HS-5 (cell line): ENCODE results near the gene ZBTB48.
"Not testable (repeated sequence)": the region's sequence is repeated elsewhere in the genome, so short reads cannot be mapped to it uniquely, and the experiment has no call there.

ENCODE experiments used
- DNase-seq: peaks from one replicate; pipeline ENCODE4 v3.0.0-alpha.2; 2012; ENCODE audit warnings: low read depth

The ZBTB48 gene

DNA sequence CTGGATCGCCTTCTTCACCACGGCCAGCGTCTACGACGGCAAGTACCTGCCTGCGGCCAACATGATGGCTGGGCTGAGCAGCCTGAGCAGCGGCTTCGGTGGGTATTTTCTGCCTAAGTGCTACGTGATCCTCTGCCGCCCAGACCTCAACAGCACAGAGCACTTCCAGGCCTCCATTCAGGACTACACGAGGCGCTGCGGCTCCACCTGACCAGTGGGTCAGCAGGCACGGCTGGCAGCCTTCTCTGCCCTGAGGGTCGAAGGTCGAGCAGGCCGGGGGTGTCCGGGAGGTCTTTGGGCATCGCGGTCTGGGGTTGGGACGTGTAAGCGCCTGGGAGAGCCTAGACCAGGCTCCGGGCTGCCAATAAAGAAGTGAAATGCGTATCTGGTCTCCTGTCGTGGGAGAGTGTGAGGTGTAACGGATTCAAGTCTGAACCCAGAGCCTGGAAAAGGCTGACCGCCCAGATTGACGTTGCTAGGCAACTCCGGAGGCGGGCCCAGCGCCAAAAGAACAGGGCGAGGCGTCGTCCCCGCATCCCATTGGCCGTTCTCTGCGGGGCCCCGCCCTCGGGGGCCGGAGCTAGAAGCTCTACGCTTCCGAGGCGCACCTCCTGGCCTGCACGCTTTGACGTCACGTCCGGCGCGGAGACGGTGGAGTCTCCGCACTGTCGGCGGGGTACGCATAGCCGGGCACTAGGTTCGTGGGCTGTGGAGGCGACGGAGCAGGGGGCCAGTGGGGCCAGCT, at the start of gene ZBTB48:
TSS of gene ZBTB48 (plus strand) at position 621 of the 745 bp plus-strand sequence. CDS start 616 bp downstream, outside the sequence.
- peak; percentile 87 for DNase-seq

DNA sequence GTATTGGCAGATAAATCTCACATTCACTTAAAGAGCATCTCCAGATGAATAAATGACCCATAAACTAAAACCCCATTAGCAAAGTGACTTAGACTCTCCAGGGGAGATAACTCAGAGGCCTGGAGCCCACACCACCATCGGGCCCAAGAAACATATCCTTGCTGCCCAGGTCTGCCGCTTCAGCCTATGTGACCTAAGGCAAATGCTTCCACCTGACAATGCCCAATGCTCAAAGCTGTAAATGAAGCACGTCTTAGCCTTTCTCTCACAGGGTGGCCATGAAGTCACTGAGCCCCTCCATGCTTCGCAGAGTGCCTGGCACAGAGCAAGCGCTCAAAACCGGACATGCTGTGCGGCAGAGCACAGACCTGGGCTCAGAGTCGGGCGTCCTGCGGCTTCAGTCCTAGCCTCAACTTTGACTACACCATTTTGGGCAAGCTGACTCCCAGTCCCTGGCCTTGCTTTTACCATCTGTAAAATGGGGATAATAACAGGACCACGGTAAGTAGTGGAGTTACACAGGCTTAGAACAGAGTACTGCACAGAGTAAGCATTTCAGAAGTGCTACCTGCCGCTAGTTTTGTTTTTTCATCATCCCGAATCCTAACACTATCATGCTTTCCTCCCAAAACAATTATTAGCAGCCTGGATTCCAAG, 49.2 kb upstream of the ZBTB48 start:
- no peak for DNase-seq

DNA sequence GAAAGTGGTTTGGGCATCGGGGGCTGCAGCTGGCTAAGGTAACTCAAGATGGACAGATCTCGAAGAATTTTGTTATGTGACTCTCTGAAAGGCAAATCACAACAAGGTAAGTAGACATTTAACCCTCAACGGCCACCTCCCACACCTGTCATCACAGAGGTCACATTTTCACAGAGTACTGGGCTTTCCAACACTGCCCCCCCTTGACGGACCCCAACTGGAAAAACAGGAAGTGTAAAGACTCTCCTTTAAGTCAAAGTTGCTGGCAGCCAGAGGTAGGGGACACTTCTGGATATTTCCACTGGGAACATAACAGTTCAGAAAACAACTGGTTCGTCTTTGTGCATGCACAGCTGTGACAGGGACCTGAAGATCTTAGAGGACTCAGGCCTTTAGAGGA, 47.8 kb upstream of the ZBTB48 start:
- no peak for DNase-seq

DNA sequence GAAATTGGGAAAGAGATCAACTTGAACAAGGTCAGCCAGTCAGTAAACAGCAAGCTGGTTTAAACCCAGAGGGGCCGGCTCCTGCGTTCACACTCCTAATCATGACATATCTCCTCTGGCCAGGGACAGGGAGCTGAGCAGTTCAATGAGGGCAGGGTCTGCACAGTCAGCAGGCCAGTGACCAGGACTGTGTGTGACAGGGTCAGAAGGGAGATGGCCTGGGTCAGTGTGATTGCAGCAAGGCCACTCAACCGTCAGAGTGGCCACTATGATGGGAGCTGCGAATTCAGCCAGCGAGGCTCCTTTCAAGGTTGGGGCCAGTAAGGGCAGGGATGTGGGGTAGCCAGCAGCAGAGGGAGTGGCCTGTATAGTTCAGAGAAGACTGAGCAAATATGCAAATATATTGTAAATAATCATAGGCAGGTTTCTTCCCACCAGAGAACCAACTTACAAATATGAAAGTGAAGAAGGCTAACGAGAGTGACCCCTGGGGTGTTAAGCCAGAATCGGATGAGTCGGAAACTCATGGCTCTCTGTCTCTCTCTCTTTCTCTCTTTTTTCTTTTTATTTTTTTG, 45.5 kb upstream of the ZBTB48 start:
- no peak for DNase-seq

DNA sequence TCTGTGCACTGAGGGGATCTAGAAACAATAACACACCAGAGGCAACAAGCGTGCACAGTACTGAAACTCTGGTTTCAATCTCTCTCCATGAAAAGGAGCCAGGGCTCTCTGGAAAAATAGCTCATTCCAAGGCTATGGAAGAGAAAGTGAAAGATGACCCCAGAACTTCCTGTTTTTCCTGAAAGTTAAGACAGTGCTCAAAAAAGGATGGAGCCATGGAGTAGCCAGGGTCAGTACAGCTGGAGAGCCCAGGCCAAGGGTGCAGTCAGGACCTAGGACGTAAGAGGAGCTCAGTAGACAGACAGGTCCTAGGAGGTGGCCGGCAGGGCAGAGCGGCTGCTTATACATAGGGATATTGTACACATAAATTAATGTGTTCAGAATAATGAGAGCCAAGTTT, 44.6 kb upstream of the ZBTB48 start:
- DNase-seq = no peak

DNA sequence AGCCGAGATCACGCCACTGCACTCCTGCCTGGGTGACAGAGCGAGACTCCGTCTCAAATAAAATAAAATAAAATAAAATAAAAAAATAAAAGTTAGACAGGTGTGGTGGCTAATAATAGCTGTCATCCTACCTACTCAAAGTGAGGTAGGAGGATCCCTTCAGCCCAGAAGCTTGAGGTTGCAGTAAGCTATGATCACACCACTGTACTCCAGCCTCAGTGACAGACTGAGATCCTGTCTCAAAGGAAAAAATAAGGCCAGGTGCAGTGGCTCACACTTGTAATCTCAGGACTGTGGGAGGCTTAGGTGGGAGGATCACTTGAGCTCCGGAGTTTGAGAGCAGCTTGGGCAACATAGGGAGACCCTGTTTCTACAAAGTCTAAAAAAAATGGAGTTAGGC, 43.5 kb upstream of the ZBTB48 start:
- DNase-seq = no peak

DNA sequence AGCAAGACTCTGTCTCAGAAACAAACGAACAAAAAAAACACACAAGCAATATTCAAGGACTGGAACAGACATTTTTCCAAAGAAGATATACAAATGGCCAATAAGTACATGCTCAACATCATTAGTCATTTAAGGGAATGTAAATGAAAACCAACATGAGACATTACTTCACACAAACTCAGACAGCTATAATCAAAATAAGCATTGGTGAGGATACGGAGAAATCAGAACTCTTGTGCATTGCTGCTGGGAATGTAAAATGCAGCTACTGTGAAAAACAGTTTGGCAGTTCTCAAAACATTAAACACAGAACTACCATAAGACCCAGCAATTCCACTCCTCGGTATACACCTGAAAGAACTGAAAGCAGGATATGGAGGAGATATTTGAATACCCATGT, 40.8 kb upstream of the ZBTB48 start:
- DNase-seq = no peak

DNA sequence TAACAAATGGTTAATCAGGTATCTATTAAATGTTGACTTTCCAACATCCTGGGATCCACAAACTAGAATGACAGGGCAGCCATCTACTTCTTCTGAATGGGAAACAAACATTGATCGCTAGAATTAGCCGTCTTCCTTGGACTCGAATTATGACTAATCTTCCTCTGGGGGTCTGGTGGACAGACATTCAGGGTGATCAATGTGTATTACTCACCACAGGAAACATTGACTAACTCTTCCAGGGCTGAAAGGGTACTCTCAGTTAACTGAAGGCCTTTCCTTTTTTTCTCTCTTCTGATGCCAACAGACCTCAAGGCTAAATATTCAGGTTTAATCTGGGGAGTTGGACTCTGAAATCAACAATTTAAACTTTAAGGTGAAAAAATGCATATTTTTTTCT, 35.0 kb upstream of the ZBTB48 start:
- peak; percentile 76 for DNase-seq

DNA sequence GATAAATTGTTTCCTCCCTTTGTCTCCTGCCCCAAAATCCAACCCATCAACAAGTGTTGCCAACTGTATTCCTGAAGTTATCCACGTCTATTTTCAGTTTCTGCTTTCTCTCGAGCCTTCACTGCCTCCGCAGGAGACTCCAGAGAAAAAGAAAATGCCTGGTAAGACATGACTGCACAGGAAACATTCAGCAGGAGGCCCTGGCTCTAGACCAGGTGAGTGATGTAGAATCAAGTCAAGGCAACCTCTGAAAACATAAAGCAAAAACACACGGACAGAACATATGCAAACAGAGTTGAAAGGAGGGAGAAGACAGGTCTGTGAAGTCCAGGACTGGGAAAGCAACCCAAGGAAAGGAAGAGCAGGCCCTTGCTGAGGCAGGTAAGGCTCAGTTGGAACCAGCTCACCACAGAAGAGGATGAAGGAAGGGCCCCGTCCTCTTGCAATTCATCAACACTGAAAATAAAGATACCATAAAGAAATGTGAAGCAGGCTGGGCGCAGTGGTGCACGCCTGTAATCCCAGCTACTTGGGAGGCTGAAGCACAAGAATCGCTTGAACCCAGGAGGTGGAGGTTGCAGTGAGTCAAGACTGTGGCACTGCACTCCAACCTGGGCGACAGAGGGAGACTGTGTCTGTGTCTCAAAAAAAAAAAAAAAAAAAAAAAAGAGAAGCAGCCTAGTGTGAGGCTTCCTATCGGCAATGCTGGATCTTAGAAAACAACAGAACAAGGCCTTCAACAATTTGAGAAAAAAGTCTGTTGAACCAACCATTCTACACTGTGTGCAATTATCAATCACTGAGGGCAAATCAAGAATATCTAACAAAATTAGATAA, 34.3 kb upstream of the ZBTB48 start:
- no peak for DNase-seq

DNA sequence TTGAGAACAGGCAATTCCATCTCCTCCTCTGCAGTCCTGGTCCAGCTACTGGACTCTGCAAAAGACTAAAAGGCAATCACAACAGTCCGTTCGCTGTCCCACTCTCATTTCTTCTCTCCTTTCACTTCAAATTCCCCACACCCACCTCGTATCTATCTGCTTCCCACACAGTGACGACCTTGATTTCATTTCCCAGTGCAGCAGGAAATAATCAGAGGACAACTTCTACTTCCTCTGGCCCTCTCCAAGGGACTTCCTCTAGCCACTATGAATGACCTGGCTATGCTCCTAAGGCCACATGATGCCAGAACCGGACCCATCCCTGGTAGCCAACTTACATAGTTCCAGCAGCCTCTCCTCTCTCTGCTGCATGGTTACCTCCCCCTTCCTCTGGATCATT, 33.5 kb upstream of the ZBTB48 start:
- no peak for DNase-seq

DNA sequence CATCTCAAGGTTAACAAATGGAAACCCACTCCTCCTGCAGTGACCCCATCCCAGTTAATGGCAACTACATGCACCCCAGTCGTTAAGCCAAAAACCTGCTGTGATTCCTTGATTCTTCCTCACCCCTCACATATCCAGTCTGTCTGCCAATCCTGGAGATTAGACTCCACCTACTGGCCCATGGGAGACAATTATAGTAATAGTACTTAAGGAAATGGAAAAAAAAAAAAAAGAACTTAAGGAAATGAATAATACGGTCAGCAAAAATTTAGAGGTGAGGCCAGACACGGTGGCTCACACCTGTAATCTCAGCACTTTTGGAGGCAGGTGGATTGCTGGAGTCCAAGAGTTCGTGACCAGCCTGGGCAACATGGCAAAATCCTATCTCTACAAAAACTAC, 32.5 kb upstream of the ZBTB48 start:
- DNase-seq = no peak

DNA sequence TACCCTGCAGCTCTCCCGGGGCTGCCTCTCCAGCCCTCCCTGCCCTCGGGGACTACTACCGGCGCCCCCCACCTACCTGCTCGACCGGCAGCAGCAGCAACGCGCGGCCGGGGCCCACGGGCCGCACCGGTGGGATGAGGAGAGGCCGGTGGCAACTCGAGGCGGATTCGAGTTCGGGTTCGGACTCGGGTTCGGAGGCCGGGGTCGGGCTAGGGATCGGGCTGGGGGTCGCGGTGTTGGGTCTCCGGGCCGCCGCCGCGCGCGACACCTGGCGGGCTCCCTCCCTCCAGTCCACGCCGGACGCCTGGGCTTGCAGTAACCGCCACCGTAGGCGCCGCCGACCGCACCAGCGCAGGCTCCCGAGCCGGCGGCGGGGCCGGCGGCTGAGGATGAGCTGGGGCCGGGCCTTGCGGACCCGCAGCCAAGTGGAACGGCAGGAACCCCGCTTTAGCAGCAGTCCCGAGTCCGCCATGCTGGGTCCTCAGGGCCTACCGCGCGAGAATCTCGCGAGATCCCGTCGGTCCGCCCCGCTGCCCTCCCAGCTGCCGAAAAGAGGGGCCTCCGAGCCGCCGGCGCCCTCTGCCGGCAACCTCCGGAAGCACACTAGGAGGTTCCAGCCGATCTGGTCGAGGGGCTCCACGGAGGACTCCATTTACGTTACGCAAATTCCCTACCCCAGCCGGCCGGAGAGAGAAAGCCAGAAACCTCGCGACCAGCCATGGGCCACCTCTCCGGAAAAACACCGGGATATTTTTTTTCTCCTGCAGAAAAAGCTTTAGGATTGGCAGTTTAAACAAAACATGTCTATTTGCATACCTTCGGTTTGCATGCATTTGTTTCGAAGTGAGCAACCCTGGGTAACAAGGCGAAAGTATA, 25.5 kb upstream of the ZBTB48 start, which contains the start of gene NOL9:
TSS of gene NOL9 (minus strand) at position 483 of the 876 bp plus-strand sequence. CDS start at position 472, 11 bp downstream.
- peak; percentile 55 for DNase-seq

DNA sequence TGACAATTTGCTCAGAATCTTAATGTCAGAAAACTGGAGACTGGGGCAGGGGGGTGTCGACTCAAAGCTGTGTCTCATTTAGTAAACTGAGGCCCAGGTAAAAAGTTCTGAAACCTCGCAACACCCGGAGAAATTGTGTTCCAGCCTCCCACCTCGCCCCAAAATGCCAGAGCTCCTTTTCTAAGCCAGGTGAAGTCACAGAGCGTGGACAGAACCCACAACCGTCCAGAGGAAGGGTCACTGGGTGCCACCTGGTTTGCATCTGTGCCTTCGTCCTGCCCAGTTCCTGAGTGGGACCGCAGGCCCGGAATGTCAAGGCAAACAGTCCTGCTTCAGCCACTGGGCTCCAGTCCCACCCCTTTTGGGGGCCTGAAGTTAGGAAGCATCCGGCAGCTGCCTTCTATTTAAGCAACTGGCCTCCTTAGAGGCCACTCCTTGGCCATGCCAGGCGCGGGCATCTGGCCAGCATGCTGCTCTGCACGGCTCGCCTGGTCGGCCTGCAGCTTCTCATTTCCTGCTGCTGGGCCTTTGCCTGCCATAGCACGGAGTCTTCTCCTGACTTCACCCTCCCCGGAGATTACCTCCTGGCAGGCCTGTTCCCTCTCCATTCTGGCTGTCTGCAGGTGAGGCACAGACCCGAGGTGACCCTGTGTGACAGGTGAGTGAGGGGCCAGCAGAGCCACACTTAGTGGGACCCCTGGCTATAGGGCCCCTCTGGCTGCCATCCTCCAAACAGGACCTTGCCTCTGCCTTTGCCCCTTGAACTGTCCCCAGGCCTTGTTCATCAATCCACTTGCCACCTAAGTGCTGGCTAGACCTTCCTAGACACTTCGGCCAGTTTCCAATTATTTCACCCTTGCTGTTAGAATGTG, 24.7 kb upstream of the ZBTB48 start, which contains the start of gene TAS1R1:
TSS of gene TAS1R1 (plus strand) at position 401 of the 872 bp plus-strand sequence. CDS start at position 468, 67 bp downstream.
- DNase-seq = no peak

DNA sequence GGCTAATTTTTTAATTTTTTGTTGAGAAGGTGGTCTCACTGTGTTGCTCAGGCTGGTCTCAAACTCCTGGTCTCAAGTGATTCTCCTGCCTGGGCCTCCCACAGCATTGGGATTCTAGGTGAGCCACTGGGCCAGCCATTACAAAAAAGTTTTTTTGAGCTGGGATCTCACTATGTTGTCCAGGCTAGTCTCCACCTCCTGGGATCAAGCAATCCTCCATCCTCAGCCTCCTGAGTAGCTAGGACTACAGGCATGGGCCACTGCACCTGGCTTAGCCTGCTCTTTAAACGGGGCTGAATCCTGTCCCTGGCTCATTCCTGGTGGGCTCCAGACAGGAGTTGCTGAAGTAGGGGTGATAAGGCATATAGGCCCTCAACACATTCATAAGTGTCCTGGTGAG, 22.2 kb upstream of the ZBTB48 start:
- DNase-seq = no peak

DNA sequence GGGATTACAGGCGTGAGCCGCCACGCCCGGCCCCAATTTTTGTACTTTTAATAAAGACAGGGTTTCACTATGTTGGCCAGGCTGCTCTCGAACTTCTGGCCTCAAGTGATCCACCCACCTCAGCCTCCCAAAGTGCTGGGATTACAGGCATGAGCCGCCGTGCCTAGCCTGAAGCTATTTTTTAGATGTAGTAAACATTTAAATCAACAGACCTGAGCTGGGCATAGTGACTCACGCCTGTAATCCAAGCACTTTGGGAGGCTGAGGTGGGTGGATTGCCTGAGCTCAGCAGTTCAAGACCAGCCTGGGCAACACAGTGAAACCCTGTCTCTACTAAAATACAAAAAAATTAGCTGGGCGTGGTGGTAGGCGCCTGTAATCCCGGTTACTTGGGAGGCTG, 20.6 kb upstream of the ZBTB48 start:
- not testable (repeated sequence) for DNase-seq

DNA sequence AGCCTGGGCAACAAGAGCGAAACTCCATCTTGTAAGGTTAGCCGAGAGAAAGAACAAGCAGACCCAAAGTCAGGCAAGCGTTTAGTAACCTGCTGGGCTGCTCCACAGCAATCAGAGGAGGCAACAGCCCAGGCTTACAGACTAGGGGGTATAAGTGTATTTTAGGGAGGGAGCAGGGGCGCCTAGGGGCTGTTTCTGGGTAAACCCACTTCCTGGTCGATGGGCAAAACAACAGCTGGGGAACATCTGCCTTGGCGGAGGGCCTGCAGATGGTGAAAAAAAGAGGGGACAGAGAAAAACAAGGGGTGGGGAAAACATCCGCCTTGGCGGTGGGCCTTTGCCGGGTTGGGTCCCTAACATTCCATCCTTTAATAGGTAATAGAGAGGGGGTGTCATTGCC, 19.5 kb upstream of the ZBTB48 start:
- DNase-seq = no peak

DNA sequence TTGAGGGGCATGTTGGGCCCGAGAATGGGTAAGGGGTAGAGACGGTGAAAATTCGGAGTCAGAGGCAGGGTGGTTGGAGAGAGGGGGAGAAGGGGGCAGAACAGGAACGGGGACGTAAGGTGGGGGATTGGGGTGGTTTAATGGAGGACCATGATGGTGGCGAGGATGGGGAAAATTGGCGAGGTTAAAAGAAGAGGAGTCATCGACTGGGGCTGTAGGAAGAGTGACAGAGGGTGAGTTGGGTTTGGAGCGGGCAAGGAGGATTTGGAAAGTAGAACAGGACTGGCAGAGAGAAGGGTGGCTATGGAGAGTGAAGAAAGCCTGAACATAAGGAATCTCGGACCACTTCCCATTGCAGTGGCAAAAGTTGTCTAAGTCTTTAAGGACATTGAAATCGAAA, 10.8 kb upstream of the ZBTB48 start:
- no peak for DNase-seq

DNA sequence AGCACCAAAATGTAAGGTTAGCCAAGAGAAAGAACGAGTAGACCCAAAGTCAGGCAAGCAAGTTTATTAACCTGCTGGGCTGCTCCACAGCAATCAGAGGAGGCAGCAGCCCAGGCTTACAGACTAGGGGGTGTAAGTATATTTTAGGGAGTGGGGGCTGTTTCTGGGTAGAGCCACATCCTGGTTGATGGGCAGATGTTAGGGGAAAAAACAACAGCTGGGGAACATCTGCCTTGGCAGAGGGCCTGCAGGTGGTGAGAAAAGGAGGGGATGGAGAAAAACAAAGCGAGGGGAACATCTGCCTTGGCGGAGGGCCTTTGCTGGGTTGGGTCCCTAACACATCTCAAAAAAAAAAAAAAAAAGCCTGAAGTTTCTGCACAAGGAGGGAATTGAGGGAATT, 9.7 kb upstream of the ZBTB48 start:
- DNase-seq = no peak

DNA sequence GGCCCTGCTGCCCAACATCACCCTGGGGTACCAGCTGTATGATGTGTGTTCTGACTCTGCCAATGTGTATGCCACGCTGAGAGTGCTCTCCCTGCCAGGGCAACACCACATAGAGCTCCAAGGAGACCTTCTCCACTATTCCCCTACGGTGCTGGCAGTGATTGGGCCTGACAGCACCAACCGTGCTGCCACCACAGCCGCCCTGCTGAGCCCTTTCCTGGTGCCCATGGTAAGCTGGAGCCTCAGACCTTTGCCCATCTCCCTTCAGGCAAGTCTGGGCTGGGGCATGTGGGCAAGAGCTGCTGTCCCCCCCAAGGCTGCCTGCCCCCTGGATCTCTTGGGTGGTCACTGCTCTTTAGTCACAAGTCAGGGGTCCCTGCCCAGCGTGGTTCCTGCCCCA, 8.8 kb upstream of the ZBTB48 start:
- DNase-seq = no peak

DNA sequence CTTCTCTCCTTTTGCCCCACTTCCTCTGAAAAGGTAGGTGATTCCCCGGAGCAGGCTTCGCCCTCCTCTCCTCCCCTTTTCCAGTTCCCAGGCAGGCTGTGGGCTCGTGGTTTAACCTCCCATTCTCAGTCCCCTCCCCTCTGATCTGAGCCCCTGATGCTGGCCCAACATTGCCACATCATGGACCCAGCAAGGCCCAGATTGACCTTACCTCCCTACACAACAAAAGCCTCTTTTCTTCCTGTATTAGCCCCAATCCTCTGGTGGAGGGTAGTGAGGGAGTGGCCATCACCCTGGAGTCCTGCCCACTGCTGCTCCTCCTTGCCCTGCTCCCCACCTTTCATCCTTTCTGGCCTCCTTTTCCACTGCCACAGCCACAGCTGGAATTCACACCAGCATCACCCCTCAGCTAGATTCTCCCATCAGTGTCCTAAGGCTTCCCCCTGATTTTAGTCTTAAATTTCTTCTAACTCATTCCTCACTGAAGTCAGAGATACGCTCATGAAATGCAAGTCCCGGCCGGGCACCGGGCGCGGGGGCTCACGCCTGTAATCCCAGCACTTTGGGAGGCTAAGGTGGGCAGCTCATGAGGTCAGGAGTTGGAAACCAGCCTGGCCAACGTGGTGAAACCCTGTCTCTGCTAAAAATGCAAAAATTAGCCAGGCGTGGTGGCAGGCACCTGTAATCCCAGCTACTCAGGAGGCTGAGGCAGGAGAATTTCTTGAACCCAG, 7.0 kb upstream of the ZBTB48 start:
- no peak for DNase-seq
